HG03565 (cell line): Measurements from ENCODE around the gene C19orf33.
"Not testable (repeated sequence)": the region's sequence is repeated elsewhere in the genome, so short reads cannot be mapped to it uniquely, and the experiment has no call there.

Experiments used
- ATAC-seq: cut with Tn5 transposase; IDR thresholded peaks from one replicate; pipeline ENCODE4 v1.9.1; 2021; ENCODE audit warnings: mild to moderate bottlenecking, moderate library complexity; ENCODE audit not compliant: unreplicated experiment

C19orf33 gene

GRCh38 chr19:38335949-38336637 is 32.0 kb downstream of the C19orf33 start:
- peak; percentile 50 for ATAC-seq

GRCh38 chr19:38336638-38337359 is 32.7 kb downstream of the C19orf33 start:
- peak; percentile 35 for ATAC-seq

- no peak for ATAC-seq
These were observed 33.3 kb downstream of the C19orf33 start for GRCh38 chr19:38337360-38337653.

GRCh38 chr19:38339011-38339410 is 35.0 kb downstream of the C19orf33 start:
- ATAC-seq, result not testable (repeated sequence)

GRCh38 chr19:38340927-38341326 is 36.9 kb downstream of the C19orf33 start:
- ATAC-seq, result no peak

GRCh38 chr19:38346837-38347236 is 42.8 kb downstream of the C19orf33 start:
- no peak for ATAC-seq

GRCh38 chr19:38350883-38351282 is 46.8 kb downstream of the C19orf33 start:
- no peak for ATAC-seq

GRCh38 chr19:38351865-38352395 is 47.9 kb downstream of the C19orf33 start:
- no peak for ATAC-seq

GRCh38 chr19:38352611-38353010 is 48.6 kb downstream of the C19orf33 start:
- no peak for ATAC-seq
